GM19455 (cell line): ENCODE data around the gene C20orf204.
A peak's percentile ranks its signal among the peaks of the same experiment; 100 is the strongest.

Source experiments
- ATAC-seq: cut with Tn5 transposase; IDR thresholded peaks from one replicate; pipeline ENCODE4 v1.9.1; 2021; ENCODE audit not compliant: unreplicated experiment

The C20orf204 gene

DNA sequence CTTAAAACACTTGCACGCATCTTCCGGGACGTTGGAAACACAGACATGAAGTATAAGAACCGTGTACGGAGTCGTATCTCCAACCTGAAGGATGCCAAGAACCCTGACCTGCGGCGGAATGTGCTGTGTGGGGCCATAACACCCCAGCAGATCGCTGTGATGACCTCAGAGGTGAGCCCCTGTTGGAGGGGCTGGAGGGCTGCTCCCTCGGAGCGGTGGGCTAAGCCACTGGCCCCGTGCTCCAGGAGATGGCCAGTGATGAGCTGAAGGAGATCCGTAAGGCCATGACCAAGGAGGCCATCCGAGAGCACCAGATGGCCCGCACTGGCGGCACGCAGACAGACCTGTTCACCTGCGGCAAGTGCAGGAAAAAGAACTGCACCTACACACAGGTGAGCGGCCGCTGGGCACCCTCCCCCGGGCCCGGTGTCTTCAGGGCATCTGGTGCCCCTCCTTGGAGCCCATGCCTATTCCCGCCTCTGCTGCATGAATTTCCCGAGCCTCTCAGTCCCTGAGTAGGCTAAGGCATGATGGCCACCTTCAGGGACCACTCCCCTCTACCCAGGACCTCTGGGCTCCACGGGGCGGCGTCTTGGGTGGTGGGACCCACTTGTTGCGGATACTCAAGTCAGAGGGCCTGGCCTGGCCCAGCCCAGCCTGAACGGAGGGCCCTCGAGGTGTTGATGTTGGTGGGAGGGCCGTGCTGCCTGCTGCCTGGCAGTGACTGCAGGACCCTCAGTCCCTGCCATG is 34.4 kb downstream of the C20orf204 start:
- ATAC-seq = no peak

DNA sequence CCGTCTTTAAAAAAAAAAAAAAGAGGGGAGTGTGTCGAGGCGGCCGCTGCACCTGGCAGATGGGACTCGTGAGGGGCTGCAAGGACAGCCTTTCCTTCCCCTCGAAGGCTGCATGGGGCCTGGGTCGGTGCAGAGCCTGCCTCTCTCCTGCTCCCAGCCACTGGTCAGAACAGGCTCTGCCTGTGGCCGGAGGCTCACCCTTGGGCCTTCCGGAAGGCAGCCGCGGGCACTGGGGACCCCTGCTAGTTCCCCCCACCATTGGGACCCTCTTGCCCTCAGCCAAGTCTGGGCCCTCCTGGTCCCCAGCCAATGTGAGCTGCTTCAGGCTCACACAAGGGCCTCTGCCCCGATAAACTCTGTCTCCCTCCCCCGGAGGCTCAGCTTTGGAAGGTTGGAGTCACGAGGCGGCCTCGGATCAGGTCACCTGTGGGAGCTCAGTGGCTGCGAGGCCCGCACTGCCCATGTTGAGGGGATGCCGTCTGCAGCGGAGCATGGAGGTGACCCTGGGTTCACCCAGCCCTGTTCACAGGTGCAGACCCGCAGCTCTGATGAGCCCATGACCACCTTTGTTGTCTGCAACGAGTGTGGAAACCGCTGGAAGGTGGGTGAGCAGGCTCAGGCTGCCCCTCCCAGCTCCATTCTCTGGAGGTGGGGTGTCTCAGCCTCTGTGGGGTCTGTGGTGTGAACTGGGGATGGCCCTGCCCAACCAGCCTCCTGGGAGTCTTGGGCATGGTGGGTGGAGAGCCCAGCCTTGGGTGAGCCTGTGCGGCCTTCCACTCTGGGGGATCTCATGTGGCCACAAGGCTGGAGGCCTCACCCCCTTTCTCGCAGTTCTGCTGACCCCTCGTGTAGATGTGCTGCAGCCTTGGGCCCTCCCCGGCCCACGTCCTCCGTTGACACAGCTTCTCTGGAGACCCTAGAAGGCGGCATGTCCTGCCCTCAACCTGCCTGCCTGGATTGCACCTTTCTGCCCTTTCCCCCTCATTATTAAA is 35.7 kb downstream of the C20orf204 start:
- ATAC-seq = no peak

DNA sequence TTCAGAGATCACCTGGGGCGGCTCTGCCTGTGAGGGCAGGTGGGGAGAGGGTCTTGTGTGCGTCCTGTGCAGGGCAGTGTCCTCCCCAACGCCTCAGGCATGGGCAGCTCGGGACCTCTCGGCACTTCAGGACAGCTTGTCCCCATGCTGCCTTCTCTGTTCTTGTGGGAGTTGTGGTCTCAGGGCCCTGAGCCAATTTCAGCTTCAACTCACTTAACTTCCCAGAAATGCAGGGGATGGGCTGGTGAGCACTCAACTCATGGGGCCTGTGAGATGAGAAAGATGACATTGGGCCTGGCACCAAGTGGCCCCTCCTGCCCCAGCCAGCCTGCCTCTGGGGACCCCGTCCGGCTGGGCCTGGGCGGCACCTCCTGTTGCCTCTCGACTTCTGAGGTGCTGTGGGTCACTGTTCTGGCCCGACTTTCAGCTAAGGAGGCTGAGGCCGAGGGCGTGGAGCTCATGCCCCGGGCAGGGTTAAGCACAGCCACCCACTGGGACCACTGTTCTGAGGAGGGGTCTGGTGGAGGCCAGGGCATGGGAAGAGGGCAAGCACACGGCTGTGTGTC is 36.6 kb downstream of the C20orf204 start:
- no peak for ATAC-seq

DNA sequence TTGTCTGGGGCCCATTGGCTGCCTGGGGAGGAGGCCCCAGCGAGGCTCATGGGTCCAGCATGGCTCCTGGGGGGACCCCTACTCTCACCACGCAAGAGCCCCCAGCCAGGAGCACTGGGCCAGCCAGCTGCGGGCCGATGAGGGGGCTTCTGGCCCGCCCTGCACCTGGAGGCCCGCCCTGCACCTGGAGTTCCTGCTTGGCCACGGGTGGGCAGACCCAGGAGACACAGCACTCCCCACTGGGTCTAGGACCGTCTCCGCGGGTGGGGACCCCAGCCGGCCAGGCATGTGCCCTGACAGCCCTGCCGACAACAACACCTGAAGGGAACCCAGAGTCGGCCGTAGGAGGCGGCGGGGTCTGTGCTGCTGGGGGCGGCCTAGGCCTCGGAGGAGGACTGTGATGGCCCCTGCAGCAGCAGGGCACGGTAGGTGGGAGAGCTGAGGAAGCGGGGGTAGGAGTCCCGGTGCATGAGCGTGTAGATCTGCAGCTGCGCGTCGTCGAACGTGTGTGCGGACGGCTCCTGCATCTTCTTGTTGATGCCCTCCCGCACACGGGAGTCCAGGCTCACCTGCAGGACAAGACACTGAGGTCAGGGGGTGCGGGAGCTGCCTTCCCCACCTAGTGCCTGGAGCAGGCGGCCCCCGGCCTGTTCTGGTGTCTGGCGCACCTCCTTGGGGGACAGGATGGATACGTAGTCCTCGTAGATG is 37.6 kb downstream of the C20orf204 start:
- no peak for ATAC-seq

DNA sequence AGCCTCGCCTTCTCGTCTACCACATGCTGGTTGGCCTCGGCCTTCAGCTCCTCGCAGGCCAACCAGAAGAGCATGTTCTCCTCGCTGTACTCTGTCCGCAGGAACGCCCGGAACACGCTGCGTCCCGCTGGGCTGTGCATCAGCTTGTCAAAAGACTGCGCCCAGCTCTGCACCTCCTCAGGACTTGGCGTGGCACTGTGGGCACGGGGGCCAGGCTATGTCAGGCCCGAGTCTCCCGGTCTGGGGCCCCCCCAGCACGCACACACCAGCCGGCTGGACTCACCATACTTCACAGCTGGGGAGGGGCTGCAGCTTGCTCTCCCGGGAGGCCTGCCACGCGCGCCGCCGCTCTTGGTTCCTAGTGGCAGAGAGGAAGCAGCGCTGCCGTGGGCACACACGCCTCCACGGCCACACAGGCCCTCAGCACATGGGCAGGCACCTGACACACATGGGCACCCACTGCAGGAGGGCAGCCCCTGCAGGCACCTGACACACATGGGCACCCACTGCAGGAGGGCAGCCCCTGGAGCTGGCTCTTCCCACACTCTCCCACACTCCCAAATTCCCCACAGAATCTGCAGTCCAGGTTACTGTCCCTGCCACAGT is 38.3 kb downstream of the C20orf204 start:
- ATAC-seq = no peak

DNA sequence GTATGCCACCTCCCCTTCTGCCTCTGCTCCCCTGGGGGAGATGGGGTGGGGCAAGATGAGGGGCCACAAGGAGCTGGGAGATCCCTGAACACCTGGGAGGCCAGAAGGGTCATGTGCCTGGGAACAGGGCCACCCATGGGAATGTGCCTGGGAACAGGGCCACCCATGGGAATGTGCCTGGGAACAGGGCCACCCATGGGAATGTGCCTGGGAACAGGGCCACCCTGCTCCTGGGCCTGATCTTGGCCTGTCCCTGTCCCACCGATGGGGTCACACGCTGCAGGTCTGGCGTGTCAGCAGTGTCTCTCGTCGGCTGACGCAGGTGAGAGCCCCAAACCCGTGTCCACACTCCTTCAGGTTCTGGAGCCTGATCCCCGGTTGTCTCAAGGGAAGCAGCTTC is 39.0 kb downstream of the C20orf204 start:
- no peak for ATAC-seq

DNA sequence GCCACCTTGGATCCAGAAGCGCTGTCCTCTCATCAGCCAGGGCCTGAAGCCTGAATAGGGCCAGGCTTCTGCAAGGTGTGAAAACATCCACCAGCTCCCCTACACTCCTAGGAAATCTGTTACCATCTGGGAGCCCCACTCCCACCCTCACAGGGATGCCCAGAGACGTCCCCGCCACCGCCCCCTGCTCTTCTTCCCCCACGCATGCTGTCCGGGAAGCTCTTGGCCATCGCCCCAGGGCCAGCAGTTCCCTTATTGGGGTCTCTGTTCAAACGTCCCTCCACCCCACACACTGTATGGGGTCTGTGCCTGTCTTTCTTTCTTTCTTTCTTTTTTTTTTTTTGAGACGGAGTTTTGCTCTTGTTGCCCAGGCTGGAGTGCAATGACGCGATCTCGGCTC is 39.6 kb downstream of the C20orf204 start:
- no peak for ATAC-seq

DNA sequence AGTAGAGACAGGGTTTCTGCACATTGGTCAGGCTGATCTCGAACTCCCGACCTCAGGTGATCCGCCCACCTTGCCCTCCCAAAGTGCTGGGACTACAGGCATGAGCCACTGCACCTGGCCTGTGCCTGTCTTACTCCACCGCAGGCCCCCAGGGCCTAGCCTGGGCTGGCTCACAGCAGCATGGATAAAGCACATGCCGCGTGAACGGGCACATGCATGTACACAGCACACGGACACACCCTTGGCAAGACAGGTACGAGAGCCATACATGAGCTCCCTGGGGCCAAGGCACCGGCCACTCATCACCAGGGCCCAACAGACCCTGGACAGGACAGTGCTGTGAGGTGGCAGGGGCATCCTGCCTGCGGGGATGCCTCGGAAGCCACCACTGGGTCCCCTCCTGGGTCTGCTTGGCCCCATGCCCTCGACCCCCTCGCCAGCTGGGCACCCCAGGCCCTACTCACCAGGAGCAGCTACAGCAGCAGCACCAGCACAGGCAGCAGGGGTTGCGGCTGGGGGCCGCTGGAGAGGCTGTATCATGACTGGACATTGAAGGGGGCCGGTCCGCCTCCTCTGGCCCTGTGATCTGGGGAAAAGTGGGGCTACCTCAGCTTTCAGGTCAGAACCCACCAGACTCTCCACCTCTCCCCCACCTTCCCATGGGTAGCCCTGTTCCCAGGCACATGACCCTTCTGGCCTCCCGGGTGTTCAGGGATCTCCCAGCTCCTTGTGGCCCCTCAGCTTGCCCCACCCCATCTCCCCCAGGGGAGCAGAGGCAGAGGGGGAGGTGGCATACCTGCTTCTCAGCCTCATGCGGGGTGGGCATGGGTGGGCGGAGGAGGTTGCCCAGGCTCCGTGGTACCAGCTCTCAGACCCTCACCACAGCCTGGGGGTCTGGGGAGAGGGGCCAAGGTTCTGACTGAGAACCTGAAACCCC is 40.3 kb downstream of the C20orf204 start:
- no peak for ATAC-seq

DNA sequence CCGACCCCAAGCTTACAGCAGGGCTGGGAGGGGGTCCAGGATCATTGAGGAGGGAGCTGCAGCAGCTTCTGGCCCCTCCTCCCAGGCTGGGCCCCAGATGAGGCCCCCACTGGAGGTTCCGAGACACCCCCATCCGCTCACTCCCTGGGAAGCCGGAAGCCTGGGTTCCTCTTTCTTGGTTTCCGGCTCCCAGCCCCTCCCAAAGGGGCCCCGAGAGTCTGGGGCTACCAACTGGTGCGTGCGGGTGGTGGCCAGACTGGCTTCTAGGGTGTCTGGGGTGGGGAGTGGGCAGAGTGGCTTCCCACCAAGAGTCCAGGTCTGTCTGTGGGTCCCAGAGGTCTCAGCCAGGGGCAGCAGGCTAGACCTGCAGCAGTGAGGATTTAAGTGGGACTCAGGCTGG is 41.1 kb downstream of the C20orf204 start:
- no peak for ATAC-seq

DNA sequence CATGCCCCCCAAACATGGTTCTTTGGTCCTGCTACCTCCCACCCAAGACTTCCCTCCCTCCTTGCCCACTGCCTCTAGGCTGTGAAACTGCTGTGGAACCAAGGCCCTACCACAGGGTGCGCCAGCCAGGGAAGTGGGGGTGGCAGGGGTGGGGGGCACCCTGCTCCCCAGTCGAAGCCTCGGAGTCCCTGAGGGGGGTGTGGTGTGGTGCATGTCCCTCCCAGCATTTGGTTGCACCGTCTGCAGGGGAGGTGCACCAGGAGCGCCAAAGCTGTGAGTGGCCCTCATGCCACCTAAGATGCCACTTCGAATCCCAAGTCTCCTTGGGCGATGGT is 41.5 kb downstream of the C20orf204 start:
- no peak for ATAC-seq

DNA sequence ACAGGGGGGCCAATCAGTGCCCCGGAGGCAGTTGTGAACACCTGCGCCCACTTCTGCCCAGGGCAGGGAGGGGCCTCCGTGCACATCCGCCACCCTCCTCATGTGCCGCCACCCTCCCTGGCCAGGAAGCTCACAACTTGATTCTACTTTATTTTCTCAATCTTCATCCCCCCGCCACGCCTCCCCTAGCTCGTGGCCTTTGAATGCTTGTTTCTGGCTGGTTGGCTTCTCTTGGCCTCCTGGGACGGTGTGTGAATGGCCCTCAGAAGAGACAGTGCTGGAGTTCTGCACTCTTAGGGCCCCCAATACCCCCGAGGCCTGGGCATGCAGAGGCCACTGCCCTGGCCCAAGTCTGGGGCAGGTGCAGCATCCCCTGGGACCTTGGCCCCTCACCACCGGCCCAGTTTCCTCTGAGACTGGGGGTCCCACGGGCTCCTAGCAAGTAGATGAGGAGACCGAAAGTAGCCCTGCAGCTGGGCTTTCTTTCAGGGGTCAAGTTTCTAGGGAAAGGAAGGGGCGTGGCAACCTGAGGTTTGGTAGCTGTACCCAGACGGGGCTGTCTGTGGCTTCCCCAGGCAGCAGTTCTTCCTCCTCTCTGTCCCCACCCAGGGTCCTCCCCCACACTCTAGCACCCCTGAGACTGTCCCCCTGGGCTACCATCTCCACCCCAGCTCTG is 42.0 kb downstream of the C20orf204 start:
- ATAC-seq = no peak

DNA sequence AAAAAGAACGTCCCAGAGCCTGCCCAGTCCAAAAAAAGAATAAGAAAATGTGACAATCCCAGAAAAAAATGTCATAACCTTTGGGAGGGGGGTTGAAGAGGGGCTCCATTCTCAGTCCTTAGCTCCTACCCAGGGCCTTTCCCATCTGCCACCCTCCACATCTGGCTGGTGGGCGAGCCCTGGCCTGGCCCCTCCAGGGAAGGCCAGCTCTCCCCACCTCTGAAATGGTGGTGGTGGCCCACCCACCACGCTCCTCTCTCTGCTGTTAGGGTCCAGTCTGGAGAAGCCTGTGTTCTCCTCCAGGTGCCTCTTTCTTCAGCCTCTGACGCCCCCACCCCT is 42.9 kb downstream of the C20orf204 start:
- no peak for ATAC-seq

DNA sequence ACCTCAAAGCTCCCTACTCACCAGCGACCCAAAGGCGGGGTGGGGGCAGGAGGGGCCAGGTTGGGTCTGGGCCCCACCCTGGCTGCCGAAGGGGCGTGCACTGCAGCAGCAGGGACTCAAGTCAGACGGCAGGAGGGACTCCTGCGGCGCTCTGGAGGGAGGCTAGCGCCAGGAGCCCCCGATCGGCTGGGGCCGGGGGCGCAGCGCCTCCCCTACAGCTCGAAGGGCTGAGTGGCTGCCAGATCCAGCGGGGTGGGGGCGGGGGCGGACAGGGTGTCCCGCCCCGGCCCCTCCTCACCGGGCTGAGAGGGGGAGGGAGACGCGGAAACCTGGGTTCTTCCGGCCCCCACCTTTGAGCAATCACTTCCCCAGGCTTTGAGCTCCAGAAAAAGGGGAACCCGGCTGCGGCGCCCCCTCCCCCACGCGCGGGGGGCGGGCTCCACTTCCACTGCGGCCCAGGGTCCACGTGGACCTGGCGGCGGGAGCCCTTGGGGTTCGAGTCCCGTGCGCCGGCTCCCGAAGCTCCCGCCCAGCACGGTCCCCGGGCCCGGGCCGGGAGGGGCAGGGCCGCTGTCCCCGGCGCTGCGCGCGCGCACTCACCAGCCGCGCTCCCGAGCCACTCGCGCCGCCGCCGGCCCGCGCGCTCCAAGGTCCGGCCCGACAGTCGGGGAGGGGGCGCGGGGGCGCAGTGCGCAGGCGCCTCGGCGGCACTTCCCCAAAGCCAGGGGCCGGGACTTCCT is 43.5 kb downstream of the C20orf204 start, which contains the start of gene RGS19:
Gene RGS19 (minus strand): TSS at position 246 of the 740 bp plus-strand sequence. CDS start 2,632 bp downstream, outside the sequence.
- peak; percentile 30 for ATAC-seq

DNA sequence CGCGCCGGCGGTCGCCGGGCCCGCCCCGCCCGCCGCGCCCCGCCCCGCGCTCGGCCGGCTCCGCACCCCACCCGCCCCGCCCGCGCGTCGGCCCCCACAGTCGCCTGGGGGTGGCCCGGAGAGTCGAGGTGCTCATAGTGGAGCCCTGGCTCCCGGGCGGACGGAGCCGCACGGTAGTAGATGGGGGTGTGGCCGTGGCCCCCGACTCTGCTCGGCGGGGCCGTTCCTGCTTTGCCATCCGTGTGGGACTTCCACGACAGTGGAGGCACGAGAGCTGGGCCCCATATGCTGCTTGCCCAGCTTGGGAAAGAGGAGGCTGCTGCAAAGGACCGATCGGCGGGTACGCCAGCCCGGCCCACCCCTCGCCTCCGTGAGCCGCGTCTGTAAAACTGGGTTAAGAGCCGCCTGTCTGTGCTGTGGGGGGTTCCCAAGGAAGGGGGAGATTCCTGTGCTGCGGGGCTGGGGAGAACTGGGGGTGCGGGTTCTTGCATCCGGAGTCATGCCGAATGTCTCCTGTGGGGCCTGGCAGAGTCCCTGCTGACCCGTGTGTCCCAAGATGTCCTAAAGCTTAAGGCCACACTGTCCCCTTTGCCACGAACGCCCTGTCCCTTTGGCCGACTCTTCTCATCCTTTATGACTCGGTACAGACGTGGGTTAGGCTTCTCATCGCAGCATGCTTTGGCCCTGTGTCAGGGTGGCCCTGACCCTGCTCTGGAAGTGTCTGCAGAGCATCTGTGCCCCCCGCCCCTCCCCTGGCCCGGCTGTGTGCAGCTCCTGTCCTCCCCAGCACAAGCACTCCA is 44.2 kb downstream of the C20orf204 start, which contains the start of gene OPRL1:
Gene OPRL1 (plus strand): TSS at position 70 of the 800 bp plus-strand sequence. CDS start 12,639 bp downstream, outside the sequence.
- ATAC-seq = peak; percentile 24

DNA sequence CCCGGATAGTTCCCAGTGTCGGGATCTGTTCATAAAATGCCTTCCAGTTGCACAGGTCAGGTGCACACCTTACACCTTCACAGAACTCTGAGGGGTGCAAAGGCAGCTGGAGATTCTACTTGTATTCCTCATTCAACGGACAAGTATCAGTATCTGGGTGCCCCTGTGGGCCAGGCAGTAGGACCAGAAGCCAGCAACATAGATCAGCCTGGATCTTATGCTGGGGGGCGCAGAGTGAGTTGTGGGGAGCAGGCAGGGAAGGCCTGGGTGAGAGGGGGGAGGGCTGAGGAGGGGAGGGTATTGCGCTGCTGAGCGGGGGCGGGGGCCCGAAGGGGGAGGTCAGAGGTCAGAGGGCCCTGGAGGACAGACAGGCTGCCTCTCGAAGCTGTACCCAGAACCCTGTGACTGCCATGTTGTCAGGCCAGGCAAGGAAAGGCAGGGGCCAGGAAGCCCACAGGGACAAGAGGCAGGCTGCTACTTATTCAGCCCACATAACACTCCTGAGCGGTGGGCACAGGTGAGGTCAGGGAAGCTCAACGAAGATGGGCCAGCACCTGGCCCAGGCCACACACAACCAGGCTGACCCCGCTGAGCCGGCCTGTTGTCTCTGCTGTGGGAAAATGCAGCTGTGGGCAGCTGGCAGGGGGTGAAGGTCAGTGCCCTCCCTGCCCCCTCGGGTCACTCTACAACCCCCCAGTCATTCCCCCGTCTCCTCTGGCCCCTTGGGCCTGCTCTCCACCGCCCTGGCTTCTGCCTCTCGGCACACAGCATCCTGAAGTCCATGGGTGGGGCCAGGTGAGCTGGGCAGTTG is 45.0 kb downstream of the C20orf204 start:
- no peak for ATAC-seq

DNA sequence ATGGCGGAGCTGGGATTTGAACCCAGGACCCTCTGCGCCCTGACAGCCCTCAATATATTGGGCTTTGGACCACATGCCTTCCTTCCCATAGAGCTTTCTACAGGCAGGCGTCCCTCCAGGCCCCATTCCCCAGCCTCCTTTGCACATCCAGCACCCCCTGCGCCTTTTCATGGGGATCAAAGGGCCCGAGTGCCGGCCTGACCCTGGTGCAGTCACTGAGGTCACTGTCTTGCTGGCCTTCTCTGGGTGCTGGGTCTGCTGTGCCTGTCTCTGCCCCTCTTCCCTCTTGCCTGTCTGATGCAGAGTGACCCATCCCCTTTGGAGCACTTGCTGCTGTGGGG is 45.6 kb downstream of the C20orf204 start:
- ATAC-seq = no peak
